Measurements from ENCODE around the gene PDCL2. TPM values are rescaled to one million over a fixed set of nuclear protein-coding genes. Genes with fewer than 3 reads are reported as not detected.

The PDCL2 gene
- total and polyA plus RNA-seq, 2 of the 8 experiments (the other 6 are each of a cell fraction or from before 2014, with no cell fraction given): not detected

DNA sequence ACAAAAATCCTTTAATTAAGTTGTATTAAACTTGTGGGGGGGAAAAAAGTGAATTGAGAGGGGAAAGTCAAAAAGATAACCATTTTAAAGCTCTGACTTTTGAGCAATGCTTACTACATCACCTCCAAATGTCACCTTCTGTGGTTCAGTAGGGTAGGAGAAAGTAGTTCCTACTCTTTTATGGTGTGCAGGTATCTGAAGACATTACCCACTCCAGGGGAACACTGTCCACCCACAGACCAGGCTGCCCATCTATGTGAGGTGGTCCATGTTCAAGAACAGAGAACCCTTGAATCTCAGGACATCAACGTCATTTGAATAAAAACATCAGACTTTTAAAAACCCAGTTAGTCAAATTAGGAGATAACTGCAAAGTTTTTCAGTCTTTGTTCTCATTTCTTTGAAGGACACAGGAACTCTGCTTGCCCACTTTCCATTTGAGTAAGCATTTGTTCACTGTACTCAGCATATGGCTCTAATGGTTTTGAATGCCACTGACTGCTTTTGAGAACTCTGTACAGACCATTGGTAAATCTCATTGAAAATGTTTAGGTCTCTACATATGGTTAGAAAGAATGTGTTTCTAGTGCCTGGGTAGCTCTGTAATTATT, 25.6 kb upstream of the PDCL2 start (continued):
- TF ChIP-seq, protein P1, sequence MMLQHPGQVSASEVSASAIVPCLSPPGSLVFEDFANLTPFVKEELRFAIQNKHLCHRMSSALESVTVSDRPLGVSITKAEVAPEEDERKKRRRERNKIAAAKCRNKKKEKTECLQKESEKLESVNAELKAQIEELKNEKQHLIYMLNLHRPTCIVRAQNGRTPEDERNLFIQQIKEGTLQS (IDR thresholded peaks at IDR 0.05; ENCODE audit: insufficient read depth, low read depth, low read length): no peak
- TF ChIP-seq, protein P2, sequence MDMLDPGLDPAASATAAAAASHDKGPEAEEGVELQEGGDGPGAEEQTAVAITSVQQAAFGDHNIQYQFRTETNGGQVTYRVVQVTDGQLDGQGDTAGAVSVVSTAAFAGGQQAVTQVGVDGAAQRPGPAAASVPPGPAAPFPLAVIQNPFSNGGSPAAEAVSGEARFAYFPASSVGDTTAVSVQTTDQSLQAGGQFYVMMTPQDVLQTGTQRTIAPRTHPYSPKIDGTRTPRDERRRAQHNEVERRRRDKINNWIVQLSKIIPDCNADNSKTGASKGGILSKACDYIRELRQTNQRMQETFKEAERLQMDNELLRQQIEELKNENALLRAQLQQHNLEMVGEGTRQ (IDR thresholded peaks at IDR 0.05; ENCODE audit: low read length): no peak
- TF ChIP-seq SIRT6 (IDR thresholded peaks at IDR 0.05; ENCODE audit: low read length): no peak
- TF ChIP-seq SIN3A (conservative IDR thresholded peaks at IDR 0.05 in 1 of 2, IDR thresholded peaks at IDR 0.05 in 1 of 2; ENCODE audit: low read depth in 1 of 2, low read length in 2 of 2): no peak
- no peak for TF ChIP-seq SP2 (IDR thresholded peaks at IDR 0.05; ENCODE audit: low read length)

All from H1 (cell line).